Heart left ventricle (tissue), 13 donors: ENCODE data around the gene TNFRSF4.

Experiments used
- CTCF ChIP-seq, 12 donors: fragments of 200-600 bp; sonication (generic) in 4 of 12; IDR thresholded peaks; one replicate each; pipeline versions ENCODE4 v1.5.0 to v1.8.0; 2018 to 2022; ENCODE audit warnings: antibody characterized with exemption in 12 of 12, mild to moderate bottlenecking in 5 of 12
- POLR2A ChIP-seq, 2 donors: fragments of 450-650 bp; IDR thresholded peaks; one replicate each; pipeline ENCODE4 v1.6.1; 2017; ENCODE audit warnings: antibody characterized with exemption in 2 of 2, mild to moderate bottlenecking in 2 of 2, moderate library complexity in 2 of 2
- donor health status: ischemic (EF 13 %, LVEDD 7.1; RV severe dilation, severe dysfunction).
- donor health status: DM: no; HTN: yes; CAD: no.
- donor health status: DM: no; HTN: no; CAD: no.
- donor health status: ischemic (EF 25% LVEDD 6.9; RV normal size, moderate dysfunction).
- donor health status: ischemic (EF 25% LVEDD 5.7; RV mildly dilated, moderate dysfunction).
- donor health status: ischemic (EF 35%, LVEDD 5.7; RV mildly dilated, moderate dysfunction).
- donor health status: nonischemic (EF 11% LVEDD 7.7; RV severe dilation, severe dysfunction).
- donor health status: DM: yes; HTN: yes; CAD: no.
- donor health status: PGD.
- donor health status: ischemic (EF 29% LVEDD 5.4; RV normal size, mild dysfunction).
- donor health status: nonischemic (EF 23%, LVEDD 6.1; RV moderate dilation, normal function).

GRCh38 chr1:1240822-1241587, 27.1 kb upstream of the TNFRSF4 start:
- no peak for TF ChIP-seq CTCF (IDR thresholded peaks at IDR 0.05)
- no peak for TF ChIP-seq POLR2A (IDR thresholded peaks at IDR 0.05)
